GM23338 (cell line): ENCODE data around the gene LTBP4. TPM values are rescaled to one million over a fixed set of nuclear protein-coding genes. Genes with fewer than 3 reads are reported as not detected.

Experiments
- ATAC-seq: fragments of 200-7000 bp; cut with Tn5 transposase; 3 replicates; pipeline ENCODE4 v1.9.1; 2020
- DNase-seq: peaks from one replicate; pipeline ENCODE4 v3.0.0-alpha.2; 2015; ENCODE audit warnings: low spot score
- H2AFZ ChIP-seq: fragments of 200-600 bp; sonication (generic); 2 replicates; pipeline ENCODE4 v1.8.0; 2016; ENCODE audit warnings: antibody characterized with exemption, mild to moderate bottlenecking, moderate library complexity
- H3F3A ChIP-seq: fragments of 200-600 bp; sonication (generic); replicated peaks from 2 replicates; pipeline ENCODE4 v1.8.0; 2017; ENCODE audit warnings: antibody characterized with exemption, mixed run types, low read depth
- H3K27ac ChIP-seq: fragments of 200-600 bp; sonication (generic); 2 replicates; pipeline ENCODE4 v1.6.1; 2016; ENCODE audit warnings: low read depth
- H3K27me3 ChIP-seq: fragments of 200-600 bp; sonication (generic); 2 replicates; pipeline ENCODE4 v1.8.0; 2016; ENCODE audit warnings: mild to moderate bottlenecking, mixed run types, moderate library complexity; ENCODE audit not compliant: insufficient read depth
- H3K36me3 ChIP-seq: fragments of 200-600 bp; sonication (generic); 2 replicates; pipeline ENCODE4 v1.8.0; 2016; ENCODE audit warnings: mild to moderate bottlenecking; ENCODE audit not compliant: insufficient read depth
- H3K4me1 ChIP-seq: fragments of 200-600 bp; sonication (generic); 2 replicates; pipeline ENCODE4 v1.8.0; 2016; ENCODE audit warnings: mild to moderate bottlenecking, moderate library complexity; ENCODE audit not compliant: insufficient read depth
- H3K4me2 ChIP-seq: fragments of 200-600 bp; sonication (generic); 2 replicates; pipeline ENCODE4 v1.7.1; 2017; ENCODE audit warnings: mixed run types
- H3K4me3 ChIP-seq: fragments of 200-600 bp; sonication (generic); 2 replicates; pipeline ENCODE4 v1.6.1; 2016; ENCODE audit warnings: mixed run types
- H3K79me2 ChIP-seq: fragments of 200-600 bp; sonication (generic); replicated peaks from 2 replicates; pipeline ENCODE4 v1.8.0; 2017; ENCODE audit warnings: mild to moderate bottlenecking; ENCODE audit not compliant: insufficient read depth
- H3K9me2 ChIP-seq: fragments of 200-600 bp; sonication (generic); 2 replicates; pipeline ENCODE4 v1.8.0; 2017; ENCODE audit not compliant: insufficient read depth
- H4K20me1 ChIP-seq: fragments of 200-600 bp; sonication (generic); replicated peaks from 2 replicates; pipeline ENCODE4 v1.8.0; 2017; ENCODE audit warnings: mild to moderate bottlenecking; ENCODE audit not compliant: insufficient read depth
- H3K27ac Mint-ChIP-seq: 2 replicates; pipeline ENCODE4 v1.8.0; 2020; ENCODE audit warnings: inconsistent platforms, mild to moderate bottlenecking, moderate library complexity, mixed read lengths
- H3K27me3 Mint-ChIP-seq: 3 replicates; pipeline ENCODE4 v1.8.0; 2022; ENCODE audit warnings: low read depth, mild to moderate bottlenecking, moderate library complexity, mixed read lengths, inconsistent platforms; ENCODE audit not compliant: insufficient read depth, poor library complexity
- H3K36me3 Mint-ChIP-seq: 3 replicates; pipeline ENCODE4 v1.8.0; 2021; ENCODE audit warnings: low read depth, mild to moderate bottlenecking, inconsistent platforms, moderate library complexity, mixed read lengths
- H3K4me1 Mint-ChIP-seq: 3 replicates; pipeline ENCODE4 v1.8.0; 2020; ENCODE audit warnings: mild to moderate bottlenecking, inconsistent platforms, mixed read lengths
- H3K4me3 Mint-ChIP-seq: 3 replicates; pipeline ENCODE4 v1.8.0; 2021; ENCODE audit warnings: moderate library complexity, mild to moderate bottlenecking, inconsistent platforms, mixed read lengths
- H3K9me3 Mint-ChIP-seq: 3 replicates; pipeline ENCODE4 v1.8.0; 2020; ENCODE audit warnings: moderate library complexity, mild to moderate bottlenecking, inconsistent platforms, mixed read lengths
- CTCF ChIP-seq, 2 experiments: fragments of 200-600 bp in 1 of 2; sonication (generic) in 1 of 2; conservative IDR thresholded peaks; 2 replicates each; pipeline versions ENCODE4 v1.5.1 to v1.6.1; 2016 to 2017; ENCODE audit warnings: antibody characterized with exemption in 2 of 2, low read depth in 2 of 2, mild to moderate bottlenecking in 2 of 2, moderate library complexity in 1 of 2
- EZH2 ChIP-seq: fragments of 200-600 bp; sonication (generic); IDR thresholded peaks from one replicate; pipeline ENCODE4 v1.8.0; 2017; ENCODE audit warnings: antibody characterized with exemption, mild to moderate bottlenecking, low read depth; ENCODE audit not compliant: unreplicated experiment
- EZH2phosphoT487 ChIP-seq: fragments of 200-600 bp; sonication (generic); IDR thresholded peaks from one replicate; pipeline ENCODE4 v1.8.1; 2018; ENCODE audit warnings: antibody characterized with exemption; ENCODE audit not compliant: unreplicated experiment
- STAT1 ChIP-seq: IDR thresholded peaks from one replicate; pipeline ENCODE4 v1.6.1; 2016; ENCODE audit warnings: antibody characterized with exemption; ENCODE audit not compliant: unreplicated experiment
- ZNF114 ChIP-seq: fragments of 250-450 bp; sonication (Bioruptor Pico); IDR thresholded peaks from 2 replicates; pipeline ENCODE4 v1.5.0; 2020; ENCODE audit warnings: mild to moderate bottlenecking, moderate library complexity
- polyA plus RNA-seq: library from polyadenylated mRNA; unstranded; fragments of >200 nt; fragmentation: Nextera tagmentation; extraction: Ambion mirVana; gene quantifications from 2 replicates; pipeline ENCODE4 v1.2.1, GENCODE V29; 2016
- total RNA-seq: library from RNA; depleted of rRNA; stranded (reverse); fragments of >200 nt; shearing (Covaris generic); gene quantifications from 2 replicates; pipeline ENCODE4 v1.2.3, GENCODE V29; 2014
- TF ChIP-seq, protein P1 (sequence below): fragments of 250-450 bp; sonication (Bioruptor Pico); IDR thresholded peaks from 2 replicates; pipeline ENCODE4 v1.5.0; 2020; ENCODE audit warnings: mild to moderate bottlenecking, moderate library complexity

Gene LTBP4
- total and polyA plus RNA-seq, 2 experiments from 2014 or later = 50.3 to 65.0 TPM

DNA sequence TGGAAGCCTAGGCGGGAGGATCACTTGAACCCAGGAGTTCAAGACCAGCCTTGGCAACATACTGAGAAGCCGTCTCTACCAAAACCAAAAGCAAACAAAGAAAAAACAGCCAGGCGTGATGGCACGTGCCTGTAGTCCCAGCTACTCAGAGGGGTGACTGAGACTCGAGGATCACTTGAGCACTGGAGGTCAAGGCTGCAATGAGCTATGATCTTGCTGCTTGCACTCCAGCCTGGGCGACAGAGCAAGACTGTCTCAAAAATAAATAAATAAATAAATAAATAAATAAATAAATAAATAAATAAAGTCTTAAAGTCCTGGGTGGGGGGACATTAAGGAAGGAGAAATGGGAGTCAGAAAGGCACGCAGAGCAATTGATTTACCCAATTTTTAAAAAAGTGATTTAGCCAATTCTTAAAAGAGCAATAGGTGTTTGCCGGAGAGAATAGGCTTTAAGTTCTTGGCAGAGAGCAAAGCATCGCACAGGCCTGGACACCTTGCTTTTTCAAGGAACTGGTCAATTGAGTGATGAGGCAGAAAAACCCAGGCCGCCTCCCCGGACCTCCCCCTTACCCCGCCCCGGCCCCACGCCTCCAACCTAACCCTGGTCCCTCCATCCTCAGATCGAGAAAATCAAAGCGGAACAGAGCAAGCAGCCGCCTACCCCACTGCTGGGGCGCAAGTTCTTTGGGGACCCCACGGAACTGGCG is 34.0 kb upstream of the LTBP4 start:
- no peaks in the 10 kb centered on the region for H3F3A ChIP-seq
- TF ChIP-seq EZH2 = peak; percentile 58
- TF ChIP-seq, protein P1, sequence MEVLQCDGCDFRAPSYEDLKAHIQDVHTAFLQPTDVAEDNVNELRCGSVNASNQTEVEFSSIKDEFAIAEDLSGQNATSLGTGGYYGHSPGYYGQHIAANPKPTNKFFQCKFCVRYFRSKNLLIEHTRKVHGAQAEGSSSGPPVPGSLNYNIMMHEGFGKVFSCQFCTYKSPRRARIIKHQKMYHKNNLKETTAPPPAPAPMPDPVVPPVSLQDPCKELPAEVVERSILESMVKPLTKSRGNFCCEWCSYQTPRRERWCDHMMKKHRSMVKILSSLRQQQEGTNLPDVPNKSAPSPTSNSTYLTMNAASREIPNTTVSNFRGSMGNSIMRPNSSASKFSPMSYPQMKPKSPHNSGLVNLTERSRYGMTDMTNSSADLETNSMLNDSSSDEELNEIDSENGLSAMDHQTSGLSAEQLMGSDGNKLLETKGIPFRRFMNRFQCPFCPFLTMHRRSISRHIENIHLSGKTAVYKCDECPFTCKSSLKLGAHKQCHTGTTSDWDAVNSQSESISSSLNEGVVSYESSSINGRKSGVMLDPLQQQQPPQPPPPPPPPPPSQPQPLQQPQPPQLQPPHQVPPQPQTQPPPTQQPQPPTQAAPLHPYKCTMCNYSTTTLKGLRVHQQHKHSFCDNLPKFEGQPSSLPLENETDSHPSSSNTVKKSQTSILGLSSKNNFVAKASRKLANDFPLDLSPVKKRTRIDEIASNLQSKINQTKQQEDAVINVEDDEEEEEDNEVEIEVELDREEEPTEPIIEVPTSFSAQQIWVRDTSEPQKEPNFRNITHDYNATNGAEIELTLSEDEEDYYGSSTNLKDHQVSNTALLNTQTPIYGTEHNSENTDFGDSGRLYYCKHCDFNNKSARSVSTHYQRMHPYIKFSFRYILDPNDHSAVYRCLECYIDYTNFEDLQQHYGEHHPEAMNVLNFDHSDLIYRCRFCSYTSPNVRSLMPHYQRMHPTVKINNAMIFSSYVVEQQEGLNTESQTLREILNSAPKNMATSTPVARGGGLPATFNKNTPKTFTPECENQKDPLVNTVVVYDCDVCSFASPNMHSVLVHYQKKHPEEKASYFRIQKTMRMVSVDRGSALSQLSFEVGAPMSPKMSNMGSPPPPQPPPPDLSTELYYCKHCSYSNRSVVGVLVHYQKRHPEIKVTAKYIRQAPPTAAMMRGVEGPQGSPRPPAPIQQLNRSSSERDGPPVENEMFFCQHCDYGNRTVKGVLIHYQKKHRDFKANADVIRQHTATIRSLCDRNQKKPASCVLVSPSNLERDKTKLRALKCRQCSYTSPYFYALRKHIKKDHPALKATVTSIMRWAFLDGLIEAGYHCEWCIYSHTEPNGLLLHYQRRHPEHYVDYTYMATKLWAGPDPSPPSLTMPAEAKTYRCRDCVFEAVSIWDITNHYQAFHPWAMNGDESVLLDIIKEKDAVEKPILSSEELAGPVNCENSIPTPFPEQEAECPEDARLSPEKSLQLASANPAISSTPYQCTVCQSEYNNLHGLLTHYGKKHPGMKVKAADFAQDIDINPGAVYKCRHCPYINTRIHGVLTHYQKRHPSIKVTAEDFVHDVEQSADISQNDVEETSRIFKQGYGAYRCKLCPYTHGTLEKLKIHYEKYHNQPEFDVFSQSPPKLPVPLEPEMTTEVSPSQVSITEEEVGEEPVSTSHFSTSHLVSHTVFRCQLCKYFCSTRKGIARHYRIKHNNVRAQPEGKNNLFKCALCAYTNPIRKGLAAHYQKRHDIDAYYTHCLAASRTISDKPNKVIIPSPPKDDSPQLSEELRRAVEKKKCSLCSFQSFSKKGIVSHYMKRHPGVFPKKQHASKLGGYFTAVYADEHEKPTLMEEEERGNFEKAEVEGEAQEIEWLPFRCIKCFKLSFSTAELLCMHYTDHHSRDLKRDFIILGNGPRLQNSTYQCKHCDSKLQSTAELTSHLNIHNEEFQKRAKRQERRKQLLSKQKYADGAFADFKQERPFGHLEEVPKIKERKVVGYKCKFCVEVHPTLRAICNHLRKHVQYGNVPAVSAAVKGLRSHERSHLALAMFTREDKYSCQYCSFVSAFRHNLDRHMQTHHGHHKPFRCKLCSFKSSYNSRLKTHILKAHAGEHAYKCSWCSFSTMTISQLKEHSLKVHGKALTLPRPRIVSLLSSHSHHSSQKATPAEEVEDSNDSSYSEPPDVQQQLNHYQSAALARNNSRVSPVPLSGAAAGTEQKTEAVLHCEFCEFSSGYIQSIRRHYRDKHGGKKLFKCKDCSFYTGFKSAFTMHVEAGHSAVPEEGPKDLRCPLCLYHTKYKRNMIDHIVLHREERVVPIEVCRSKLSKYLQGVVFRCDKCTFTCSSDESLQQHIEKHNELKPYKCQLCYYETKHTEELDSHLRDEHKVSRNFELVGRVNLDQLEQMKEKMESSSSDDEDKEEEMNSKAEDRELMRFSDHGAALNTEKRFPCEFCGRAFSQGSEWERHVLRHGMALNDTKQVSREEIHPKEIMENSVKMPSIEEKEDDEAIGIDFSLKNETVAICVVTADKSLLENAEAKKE (CRISPR knock-in tag) = no peak
- H3K27me3 ChIP-seq = peaks cover 68% of the 10 kb centered on the region
- no peaks in the 10 kb centered on the region for H3K36me3 Mint-ChIP-seq
- peak overlapping the region; percentile 90 for H2AFZ ChIP-seq
- no peaks in the 10 kb centered on the region for H3K36me3 ChIP-seq
- H3K27ac Mint-ChIP-seq = no peak overlapping the region
- peak overlapping the region; percentile 83 for H3K4me2 ChIP-seq
- H3K4me1 ChIP-seq = no peaks in the 10 kb centered on the region; the same call in 1 of the 2 replicates
- peak; percentile 20 for ATAC-seq
- peaks cover 9% of the 10 kb centered on the region for H3K9me2 ChIP-seq
- peaks cover 10% of the 10 kb centered on the region; the same call in 2 of the 3 replicates for H3K4me1 Mint-ChIP-seq
- H3K4me3 Mint-ChIP-seq = peak overlapping the region; percentile 60
- H3K27me3 Mint-ChIP-seq = peaks cover 59% of the 10 kb centered on the region
- H3K4me3 ChIP-seq = peak overlapping the region; percentile 71
- no peaks in the 10 kb centered on the region for H3K79me2 ChIP-seq
- no peak overlapping the region for H3K27ac ChIP-seq
- peak; percentile 55 for DNase-seq
- 0 out of 2 replicates have a peak, but pooled peaks cover 4% of the 10 kb centered on the region for H4K20me1 ChIP-seq
- no peaks in the 10 kb centered on the region for H3K9me3 Mint-ChIP-seq

- Histone ChIP-seq H3K4me1 (no peaks in the 10 kb centered on the region; the same call in 1 of the 2 replicates), H3K4me3 (peak overlapping the region; percentile 71), H3K27me3 (peaks cover 68% of the 10 kb centered on the region), H4K20me1 (0 out of 2 replicates have a peak, but pooled peaks cover 4% of the 10 kb centered on the region), H3K4me2 (peak overlapping the region; percentile 83), H3F3A (no peaks in the 10 kb centered on the region), H2AFZ (peak overlapping the region; percentile 90), H3K36me3 (no peaks in the 10 kb centered on the region), H3K27ac (no peak overlapping the region), H3K9me2 (peaks cover 9% of the 10 kb centered on the region), H3K79me2 (no peaks in the 10 kb centered on the region)
- Mint-ChIP-seq H3K4me3 (peak overlapping the region; percentile 61), H3K9me3 (no peaks in the 10 kb centered on the region), H3K4me1 (peaks cover 10% of the 10 kb centered on the region; the same call in 2 of the 3 replicates), H3K27ac (no peak overlapping the region), H3K36me3 (no peaks in the 10 kb centered on the region), H3K27me3 (peaks cover 56% of the 10 kb centered on the region)
- no peak for TF ChIP-seq ZNF114 (CRISPR knock-in tag)
- TF ChIP-seq EZH2 = peak; percentile 66
- TF ChIP-seq STAT1 = no peak
- no peak for TF ChIP-seq CTCF (conservative IDR thresholded peaks at IDR 0.05; ENCODE audit: low read depth in 2 of 2)
- no peak for TF ChIP-seq EZH2phosphoT487
- peak; percentile 25 for ATAC-seq
- peak; percentile 62 for DNase-seq
Observed at GRCh38 chr19:40567750-40568494, 33.2 kb upstream of the LTBP4 start.
